Neural cell (in vitro differentiated cells): Measurements from ENCODE around the gene DNAAF5. TPM values are rescaled to one million over a fixed set of nuclear protein-coding genes. Genes with fewer than 3 reads are reported as not detected.
"Not testable (repeated sequence)": the region's sequence is repeated elsewhere in the genome, so short reads cannot be mapped to it uniquely, and the experiment has no call there.

ENCODE experiments used
- H2AFZ ChIP-seq: fragments of 200-600, 300-800 bp; sonication (generic), shearing (Covaris generic); 2 replicates; pipeline ENCODE4 v1.6.0; 2014; ENCODE audit warnings: low read depth, mild to moderate bottlenecking, antibody characterized with exemption, low read length, moderate library complexity
- H3F3A ChIP-seq: fragments of 200-600 bp; shearing (Covaris generic); 2 replicates; pipeline ENCODE4 v1.6.1; 2016; ENCODE audit warnings: mild to moderate bottlenecking, moderate library complexity, mixed read lengths, antibody characterized with exemption, low read length; ENCODE audit not compliant: insufficient read depth, poor library complexity, severe bottlenecking
- H3K27ac ChIP-seq: fragments of 200-600, 300-800 bp; sonication (generic), shearing (Covaris generic); 2 replicates; pipeline ENCODE4 v1.5.1; 2014; ENCODE audit warnings: mild to moderate bottlenecking, low read length, moderate library complexity
- H3K27me3 ChIP-seq: fragments of 300-800, 200-600 bp; sonication (generic), shearing (Covaris generic); 2 replicates; pipeline ENCODE4 v1.6.0; 2014; ENCODE audit warnings: mild to moderate bottlenecking, low read depth, low read length, moderate library complexity; ENCODE audit not compliant: insufficient read depth
- H3K36me3 ChIP-seq: fragments of 300-800, 200-600 bp; sonication (generic), shearing (Covaris generic); 2 replicates; pipeline ENCODE4 v1.5.1; 2014; ENCODE audit warnings: mild to moderate bottlenecking, antibody characterized with exemption, low read length, moderate library complexity; ENCODE audit not compliant: insufficient read depth
- H3K4me2 ChIP-seq: fragments of 300-800, 200-600 bp; sonication (generic), shearing (Covaris generic); 2 replicates; pipeline ENCODE4 v1.6.0; 2014; ENCODE audit warnings: mild to moderate bottlenecking, low read length
- H3K4me3 ChIP-seq: fragments of 300-800, 200-600 bp; sonication (generic), shearing (Covaris generic); 2 replicates; pipeline ENCODE4 v1.5.1; 2014; ENCODE audit warnings: mild to moderate bottlenecking, low read length, moderate library complexity
- H3K79me2 ChIP-seq: fragments of 200-600 bp; shearing (Covaris generic); replicated peaks from 2 replicates; pipeline ENCODE4 v1.6.0; 2014; ENCODE audit warnings: mild to moderate bottlenecking, low read length, moderate library complexity; ENCODE audit not compliant: insufficient read depth
- H3K9ac ChIP-seq: fragments of 300-800, 200-600 bp; sonication (generic), shearing (Covaris generic); 2 replicates; pipeline ENCODE4 v1.6.1; 2016; ENCODE audit warnings: mild to moderate bottlenecking, low read length, mixed read lengths
- H3K9me2 ChIP-seq: fragments of 200-600 bp; shearing (Covaris generic); 2 replicates; pipeline ENCODE4 v1.6.1; 2016; ENCODE audit warnings: mild to moderate bottlenecking, low read length, mixed read lengths; ENCODE audit not compliant: insufficient read depth
- H3K9me3 ChIP-seq: fragments of 200-600, 300-800 bp; sonication (generic), shearing (Covaris generic); 2 replicates; pipeline ENCODE4 v1.6.1; 2016; ENCODE audit warnings: mild to moderate bottlenecking, mixed run types, low read length, moderate library complexity, mixed read lengths
- H4K20me1 ChIP-seq: fragments of 200-600 bp; shearing (Covaris generic); 2 replicates; pipeline ENCODE4 v1.6.1; 2016; ENCODE audit warnings: mild to moderate bottlenecking, mixed run types; ENCODE audit not compliant: insufficient read depth
- CTCF ChIP-seq: fragments of 450-650 bp; IDR thresholded peaks from 2 replicates; pipeline ENCODE4 v1.5.1; 2014; ENCODE audit warnings: antibody characterized with exemption, mild to moderate bottlenecking, moderate library complexity; ENCODE audit not compliant: poor library complexity, severe bottlenecking
- EP300 ChIP-seq: fragments of 450-650 bp; conservative IDR thresholded peaks from 2 replicates; pipeline ENCODE4 v1.6.1; 2014; ENCODE audit warnings: antibody characterized with exemption, mild to moderate bottlenecking, moderate library complexity; ENCODE audit not compliant: poor library complexity, severe bottlenecking
- EZH2 ChIP-seq: fragments of 200-600, 300-800 bp; shearing (Covaris generic), sonication (generic); IDR thresholded peaks from 2 replicates; pipeline ENCODE4 v1.6.1; 2014; ENCODE audit warnings: antibody characterized with exemption, low read length, borderline replicate concordance, mild to moderate bottlenecking; ENCODE audit not compliant: insufficient read depth, poor library complexity, severe bottlenecking
- MXI1 ChIP-seq: fragments of 450-650 bp; conservative IDR thresholded peaks from 2 replicates; pipeline ENCODE4 v1.6.1; 2014; ENCODE audit warnings: antibody characterized with exemption, mild to moderate bottlenecking; ENCODE audit not compliant: poor library complexity, severe bottlenecking
- POLR2AphosphoS5 ChIP-seq: IDR thresholded peaks from 2 replicates; pipeline ENCODE4 v1.6.1; 2012
- RAD21 ChIP-seq: fragments of 450-650 bp; conservative IDR thresholded peaks from 2 replicates; pipeline ENCODE4 v1.6.1; 2014; ENCODE audit warnings: antibody characterized with exemption, mild to moderate bottlenecking, moderate library complexity
- REST ChIP-seq: IDR thresholded peaks from 2 replicates; pipeline ENCODE4 v1.6.1; 2012; ENCODE audit warnings: borderline replicate concordance
- SMC3 ChIP-seq: fragments of 450-650 bp; conservative IDR thresholded peaks from 2 replicates; pipeline ENCODE4 v1.6.1; 2014; ENCODE audit warnings: antibody characterized with exemption, mild to moderate bottlenecking, moderate library complexity; ENCODE audit not compliant: poor library complexity
- TAF1 ChIP-seq: IDR thresholded peaks from 2 replicates; pipeline ENCODE4 v1.6.1; 2012; ENCODE audit warnings: low read depth
- polyA plus RNA-seq: library from polyadenylated mRNA; depleted of rRNA; stranded (reverse); fragments of >200 nt; gene quantifications from 2 replicates; pipeline ENCODE4 v1.2.3, GENCODE V29; 2014

The DNAAF5 gene
- polyA plus RNA-seq, 1 donor from 2014 or later: 5.3 TPM

DNA sequence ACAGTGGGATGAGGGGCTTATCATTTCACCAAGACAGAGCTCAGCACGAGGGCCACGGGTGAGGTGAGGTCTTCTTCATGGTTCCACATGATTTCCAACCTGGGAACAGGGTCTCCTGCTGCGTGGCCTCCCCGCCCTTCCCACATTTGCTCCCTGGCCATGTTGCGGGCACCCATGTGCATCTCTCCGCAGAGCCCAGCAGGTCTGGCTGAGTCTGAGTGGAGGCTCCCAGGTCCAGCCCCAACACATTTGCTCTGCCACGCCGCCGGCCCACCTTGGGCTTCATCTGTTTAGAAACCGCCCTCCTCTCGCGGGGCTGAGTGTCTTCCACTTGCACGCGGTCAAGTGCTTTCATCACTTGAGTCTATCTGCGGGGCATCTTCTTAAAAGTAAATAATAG is 15.4 kb downstream of the DNAAF5 start:
- no peak overlapping the region for H3K4me2 ChIP-seq
- TF ChIP-seq POLR2AphosphoS5 (no peak), EZH2 (no peak), EP300 (no peak), MXI1 (no peak), REST (no peak)
- no peaks in the 10 kb centered on the region for H3F3A ChIP-seq
- H3K27me3 ChIP-seq: no peaks in the 10 kb centered on the region
- H3K4me3 ChIP-seq: no peak overlapping the region
- no peak overlapping the region for H2AFZ ChIP-seq
- no peak overlapping the region for H3K27ac ChIP-seq
- H3K9me2 ChIP-seq: no peaks in the 10 kb centered on the region
- peaks cover 10% of the 10 kb centered on the region for H3K79me2 ChIP-seq
- no peaks in the 10 kb centered on the region for H3K36me3 ChIP-seq
- no peaks in the 10 kb centered on the region for H3K9me3 ChIP-seq
- H4K20me1 ChIP-seq: no peaks in the 10 kb centered on the region
- no peak overlapping the region for H3K9ac ChIP-seq

DNA sequence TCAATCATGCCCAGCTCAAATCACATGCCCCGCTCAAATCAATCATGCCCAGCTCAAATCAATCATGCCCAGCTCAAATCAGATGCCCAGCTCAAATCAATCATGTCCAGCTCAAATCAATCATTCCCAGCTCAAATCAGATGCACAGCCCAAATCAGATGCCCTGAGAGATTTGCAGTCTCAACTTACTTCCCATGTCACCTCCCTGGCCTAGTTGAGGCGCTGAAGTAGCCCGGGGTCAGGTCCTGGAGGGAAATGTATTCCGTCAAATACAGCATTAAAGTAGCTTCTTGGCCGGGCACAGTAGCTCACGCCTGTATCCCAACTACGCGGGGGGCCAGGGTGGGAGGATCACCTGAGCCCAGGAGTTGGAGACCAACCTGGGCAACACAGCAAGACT is 16.3 kb downstream of the DNAAF5 start:
- no peak overlapping the region for H3K27ac ChIP-seq
- no peak overlapping the region for H3K4me2 ChIP-seq
- H3K79me2 ChIP-seq: peaks cover 6% of the 10 kb centered on the region
- H3K9ac ChIP-seq: no peak overlapping the region
- H3K9me2 ChIP-seq: no peaks in the 10 kb centered on the region
- TF ChIP-seq REST (no peak), TAF1 (no peak), MXI1 (no peak), EP300 (no peak), CTCF (no peak), RAD21 (no peak), EZH2 (no peak), POLR2AphosphoS5 (no peak), SMC3 (no peak)
- H3K9me3 ChIP-seq: no peaks in the 10 kb centered on the region
- H3K36me3 ChIP-seq: no peaks in the 10 kb centered on the region
- H3F3A ChIP-seq: no peaks in the 10 kb centered on the region
- no peaks in the 10 kb centered on the region for H3K27me3 ChIP-seq
- H2AFZ ChIP-seq: no peak overlapping the region
- no peaks in the 10 kb centered on the region for H4K20me1 ChIP-seq
- no peak overlapping the region for H3K4me3 ChIP-seq

GRCh38 chr7:743341-744127 is 17.0 kb downstream of the DNAAF5 start:
- H3K4me2 ChIP-seq, H3K79me2 ChIP-seq, H3K36me3 ChIP-seq, H3K27me3 ChIP-seq, H3K9ac ChIP-seq, H3K9me2 ChIP-seq, H3K4me3 ChIP-seq, H3K27ac ChIP-seq, H2AFZ ChIP-seq, H3F3A ChIP-seq, H3K9me3 ChIP-seq, H4K20me1 ChIP-seq: not testable (repeated sequence)

GRCh38 chr7:744128-744520 is 17.6 kb downstream of the DNAAF5 start:
- H3K9me2 ChIP-seq, H3F3A ChIP-seq, H3K27me3 ChIP-seq, H3K4me3 ChIP-seq, H3K9me3 ChIP-seq, H3K79me2 ChIP-seq, H4K20me1 ChIP-seq, H3K27ac ChIP-seq, H3K9ac ChIP-seq, H3K4me2 ChIP-seq, H3K36me3 ChIP-seq, H2AFZ ChIP-seq: not testable (repeated sequence)
